Esophagus squamous epithelium (tissue), 4 donors: Measurements from ENCODE around the gene ANKS1A.

Experiments used
- POLR2A ChIP-seq, 4 donors: fragments of 450-650 bp; IDR thresholded peaks; one replicate each; pipeline ENCODE4 v1.6.1; 2017; ENCODE audit warnings: antibody characterized with exemption in 4 of 4, mild to moderate bottlenecking in 4 of 4, moderate library complexity in 3 of 4
- TF ChIP-seq, protein P1 (sequence below), 6 experiments: fragments of 450-650 bp in 4 of 6; fragments of 200-600 bp in 2 of 6; sonication (generic) in 2 of 6; IDR thresholded peaks; one replicate each; pipeline ENCODE4 v1.5.1; 2016 to 2019; ENCODE audit warnings: antibody characterized with exemption in 6 of 6, mild to moderate bottlenecking in 4 of 6, moderate library complexity in 4 of 6

DNA sequence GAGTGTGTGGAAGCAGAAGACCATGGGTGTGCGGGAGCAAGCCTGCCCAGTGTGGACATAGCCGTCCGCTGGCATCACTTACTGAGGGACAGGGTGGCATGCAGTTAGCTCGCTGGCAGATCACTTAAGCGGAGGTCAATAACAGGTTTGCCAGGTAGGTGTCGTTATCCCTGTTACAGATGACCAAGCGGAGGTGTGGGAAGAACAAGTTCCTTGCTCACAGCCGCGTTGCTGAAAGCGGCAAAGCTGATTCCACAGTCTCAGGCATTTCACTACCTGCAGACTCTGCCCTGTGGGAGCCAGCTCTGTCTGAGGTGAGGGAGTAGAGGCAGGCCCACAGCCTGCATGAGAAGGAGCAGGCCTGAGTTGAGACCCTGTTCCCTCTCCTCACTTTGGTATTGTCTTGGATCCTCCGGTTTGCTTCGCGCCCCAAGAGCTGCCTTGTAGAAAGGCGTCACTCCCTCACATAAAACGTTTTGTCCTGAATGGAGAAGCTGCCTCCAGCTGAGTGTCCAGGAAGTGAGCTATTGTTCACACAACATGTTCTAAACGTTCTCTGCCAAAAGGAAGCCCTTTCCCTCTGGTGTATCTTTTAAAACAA lies 155.2 kb downstream of the ANKS1A start:
- TF ChIP-seq, protein P1, sequence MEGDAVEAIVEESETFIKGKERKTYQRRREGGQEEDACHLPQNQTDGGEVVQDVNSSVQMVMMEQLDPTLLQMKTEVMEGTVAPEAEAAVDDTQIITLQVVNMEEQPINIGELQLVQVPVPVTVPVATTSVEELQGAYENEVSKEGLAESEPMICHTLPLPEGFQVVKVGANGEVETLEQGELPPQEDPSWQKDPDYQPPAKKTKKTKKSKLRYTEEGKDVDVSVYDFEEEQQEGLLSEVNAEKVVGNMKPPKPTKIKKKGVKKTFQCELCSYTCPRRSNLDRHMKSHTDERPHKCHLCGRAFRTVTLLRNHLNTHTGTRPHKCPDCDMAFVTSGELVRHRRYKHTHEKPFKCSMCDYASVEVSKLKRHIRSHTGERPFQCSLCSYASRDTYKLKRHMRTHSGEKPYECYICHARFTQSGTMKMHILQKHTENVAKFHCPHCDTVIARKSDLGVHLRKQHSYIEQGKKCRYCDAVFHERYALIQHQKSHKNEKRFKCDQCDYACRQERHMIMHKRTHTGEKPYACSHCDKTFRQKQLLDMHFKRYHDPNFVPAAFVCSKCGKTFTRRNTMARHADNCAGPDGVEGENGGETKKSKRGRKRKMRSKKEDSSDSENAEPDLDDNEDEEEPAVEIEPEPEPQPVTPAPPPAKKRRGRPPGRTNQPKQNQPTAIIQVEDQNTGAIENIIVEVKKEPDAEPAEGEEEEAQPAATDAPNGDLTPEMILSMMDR (IDR thresholded peaks at IDR 0.05), result no peak
- no peak for TF ChIP-seq POLR2A (IDR thresholded peaks at IDR 0.05)
